Measurements from ENCODE around the gene GATAD2A. TPM values are rescaled to one million over a fixed set of nuclear protein-coding genes. Genes with fewer than 3 reads are reported as not detected.
A peak's percentile ranks its signal among the peaks of the same experiment; 100 is the strongest.

The GATAD2A gene
- total RNA-seq, 1 donor from 2014 or later, result 24.3 TPM

DNA sequence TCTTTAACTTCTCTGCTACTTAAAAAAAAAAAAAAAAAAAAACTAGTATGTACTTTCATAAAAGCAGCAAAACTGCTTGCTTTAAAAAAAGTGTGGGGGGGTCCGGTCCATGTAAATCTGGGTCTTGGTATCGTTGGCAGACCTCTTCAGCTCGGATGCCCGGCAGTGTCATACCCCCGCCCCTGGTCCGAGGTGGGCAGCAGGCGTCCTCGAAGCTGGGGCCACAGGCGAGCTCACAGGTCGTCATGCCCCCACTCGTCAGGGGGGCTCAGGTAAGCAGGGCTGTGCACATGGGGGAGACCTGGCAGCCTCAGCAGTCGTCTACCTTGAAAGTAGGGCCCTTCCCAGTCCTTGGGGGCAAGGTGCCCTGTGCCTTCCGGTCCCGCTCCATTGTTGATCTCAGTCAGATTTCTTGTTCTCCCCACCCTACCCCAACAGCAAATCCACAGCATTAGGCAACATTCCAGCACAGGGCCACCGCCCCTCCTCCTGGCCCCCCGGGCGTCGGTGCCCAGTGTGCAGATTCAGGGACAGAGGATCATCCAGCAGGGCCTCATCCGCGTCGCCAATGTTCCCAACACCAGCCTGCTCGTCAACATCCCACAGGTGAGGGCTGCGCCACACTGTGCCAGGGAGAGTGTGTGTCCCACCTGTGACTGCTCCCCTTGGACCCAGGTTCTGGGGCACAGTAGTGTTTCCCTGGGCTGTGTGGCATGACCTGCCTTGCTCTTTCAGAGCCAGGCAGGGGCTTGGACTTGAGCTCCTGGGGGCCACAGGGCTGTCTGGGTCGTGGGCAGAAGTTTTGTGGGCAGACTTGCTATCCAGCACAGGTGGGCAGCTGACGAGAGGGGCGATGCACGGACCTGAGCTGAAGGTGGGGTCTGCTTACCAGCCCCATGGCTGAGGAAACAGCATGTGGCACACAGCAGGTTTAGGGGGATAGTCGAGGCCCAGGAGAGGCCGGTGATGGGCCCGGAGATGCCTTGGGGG lies 90.4 kb downstream of the GATAD2A start:
- intact Hi-C loops (cut with DNase I), result no loop called here
- DNase-seq (no peak), ATAC-seq (ENCODE audit: poor library complexity) (no peak)

DNA sequence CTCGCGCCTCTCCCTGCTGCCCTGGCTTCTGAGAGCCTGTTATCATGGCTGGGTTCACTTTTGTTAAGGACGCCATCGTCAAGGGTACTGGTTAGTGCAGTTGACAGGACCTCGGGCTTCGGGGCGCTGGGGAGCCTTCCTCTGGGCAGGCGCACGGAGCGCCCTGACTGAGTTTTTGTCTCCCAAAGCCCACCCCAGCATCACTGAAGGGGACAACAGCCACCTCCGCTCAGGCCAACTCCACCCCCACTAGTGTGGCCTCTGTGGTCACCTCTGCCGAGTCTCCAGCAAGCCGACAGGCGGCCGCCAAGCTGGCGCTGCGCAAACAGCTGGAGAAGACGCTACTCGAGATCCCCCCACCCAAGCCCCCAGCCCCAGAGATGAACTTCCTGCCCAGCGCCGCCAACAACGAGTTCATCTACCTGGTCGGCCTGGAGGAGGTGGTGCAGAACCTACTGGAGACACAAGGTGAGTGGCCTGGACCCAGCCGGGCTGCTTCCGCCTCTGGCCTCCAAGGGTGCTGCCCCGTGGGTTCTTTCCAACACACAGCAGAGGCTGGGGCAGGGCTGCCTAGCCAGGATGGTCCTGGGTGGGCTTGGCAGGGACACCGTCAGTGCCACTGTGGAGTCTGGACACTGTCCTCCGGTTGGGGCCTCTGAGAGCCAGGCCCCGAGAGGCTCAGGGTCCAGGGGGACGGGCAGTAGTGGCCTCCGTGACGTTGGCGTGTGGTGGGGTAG lies 92.9 kb downstream of the GATAD2A start:
- intact Hi-C loops (cut with DNase I), result no loop called here
- ATAC-seq (ENCODE audit: poor library complexity), result no peak
- no peak for DNase-seq

DNA sequence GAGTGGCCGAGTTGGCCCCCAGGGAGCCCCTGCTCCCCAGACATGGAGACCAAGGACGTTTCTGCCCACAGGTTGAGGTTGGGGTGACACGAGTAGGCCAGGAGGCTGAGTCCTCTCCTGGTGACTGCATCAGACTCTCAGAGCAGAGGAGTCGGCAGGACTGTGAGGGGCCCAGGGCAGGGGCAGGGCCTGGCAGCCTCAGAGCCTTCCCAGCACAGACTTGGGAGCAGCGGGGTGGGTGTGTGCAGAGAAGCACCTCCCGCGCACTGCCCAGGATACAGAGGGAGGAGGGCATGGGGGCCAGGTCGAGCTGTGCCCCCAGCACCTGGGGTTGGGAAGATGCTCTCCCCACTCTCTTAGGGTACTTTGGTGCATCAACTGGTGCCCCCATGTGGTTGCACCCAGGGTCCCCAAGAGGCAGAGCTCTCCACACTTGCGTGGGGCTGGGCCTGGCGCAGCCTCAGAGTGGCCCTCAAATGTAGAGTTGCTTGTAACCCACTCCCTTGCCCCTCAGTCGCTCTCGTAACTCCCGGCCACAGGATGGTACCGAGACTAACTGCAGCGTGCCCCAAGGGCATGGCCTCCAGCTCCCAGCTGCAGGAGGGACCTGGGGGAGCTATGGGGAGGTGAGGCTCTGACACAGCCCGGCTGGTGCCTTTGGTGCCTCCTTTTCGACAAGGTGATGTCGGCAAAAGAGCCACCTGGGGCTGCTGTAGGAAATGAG lies 94.0 kb downstream of the GATAD2A start:
- no peak for DNase-seq
- intact Hi-C loops (cut with DNase I), result no loop called here
- ATAC-seq (ENCODE audit: poor library complexity), result no peak

DNA sequence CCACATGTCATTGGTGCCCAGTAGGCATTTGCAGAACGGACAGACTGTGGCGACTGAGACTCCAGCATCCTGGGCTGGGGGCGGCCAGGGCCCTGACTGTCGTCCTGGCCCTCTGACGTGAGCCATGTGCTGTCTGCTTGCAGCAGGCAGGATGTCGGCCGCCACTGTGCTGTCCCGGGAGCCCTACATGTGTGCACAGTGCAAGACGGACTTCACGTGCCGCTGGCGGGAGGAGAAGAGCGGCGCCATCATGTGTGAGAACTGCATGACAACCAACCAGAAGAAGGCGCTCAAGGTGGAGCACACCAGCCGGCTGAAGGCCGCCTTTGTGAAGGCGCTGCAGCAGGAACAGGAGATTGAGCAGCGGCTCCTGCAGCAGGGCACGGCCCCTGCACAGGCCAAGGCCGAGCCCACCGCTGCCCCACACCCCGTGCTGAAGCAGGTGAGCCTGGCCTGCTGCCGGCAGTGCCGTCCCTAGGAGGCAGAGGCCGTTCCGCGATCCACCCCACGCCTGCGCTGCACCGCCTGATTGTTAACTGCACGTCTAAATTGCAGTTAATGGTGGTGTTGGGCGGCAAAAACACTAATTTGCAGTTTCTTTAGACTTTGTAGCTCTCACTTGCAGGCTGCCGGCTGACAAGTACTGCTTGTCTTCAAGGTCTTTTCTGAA lies 95.6 kb downstream of the GATAD2A start:
- DNase-seq, result no peak

DNA sequence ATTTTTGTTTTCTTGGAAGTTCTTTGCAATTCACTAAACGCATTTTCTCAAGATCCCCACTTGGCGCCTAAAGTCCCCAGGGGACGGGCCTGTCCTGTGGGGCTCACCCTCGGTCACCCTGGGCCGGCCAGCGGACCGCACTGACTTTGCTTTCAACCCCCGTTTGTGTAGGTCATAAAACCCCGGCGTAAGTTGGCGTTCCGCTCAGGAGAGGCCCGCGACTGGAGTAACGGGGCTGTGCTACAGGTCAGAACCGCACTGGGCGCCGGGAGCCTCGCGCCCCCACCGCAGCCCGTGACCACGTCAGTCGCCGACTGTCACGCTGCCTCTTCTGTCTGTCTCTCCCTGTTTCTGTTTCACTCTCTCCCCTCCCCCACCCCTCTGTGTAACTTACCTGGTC lies 96.3 kb downstream of the GATAD2A start:
- intact Hi-C loops (cut with DNase I), result no loop called here
- DNase-seq (no peak), ATAC-seq (ENCODE audit: poor library complexity) (no peak)

More for the DNA sequence above, 95.6 kb downstream of the GATAD2A start:
- ATAC-seq (ENCODE audit: poor library complexity), result no peak
- intact Hi-C loops (cut with DNase I), result no loop called here

DNA sequence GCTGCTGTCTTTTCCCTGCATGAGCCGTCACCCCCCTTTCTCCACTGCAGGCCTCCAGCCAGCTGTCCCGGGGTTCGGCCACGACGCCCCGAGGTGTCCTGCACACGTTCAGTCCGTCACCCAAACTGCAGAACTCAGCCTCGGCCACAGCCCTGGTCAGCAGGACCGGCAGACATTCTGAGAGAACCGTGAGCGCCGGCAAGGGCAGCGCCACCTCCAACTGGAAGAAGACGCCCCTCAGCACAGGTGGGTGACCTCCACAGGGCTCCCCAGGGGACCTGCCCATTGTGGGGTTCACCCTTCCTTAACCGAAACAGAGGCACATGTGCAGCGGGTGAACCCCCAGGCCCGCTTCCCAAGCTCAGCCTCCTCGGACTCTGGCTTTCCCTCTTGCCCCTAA lies 96.8 kb downstream of the GATAD2A start:
- intact Hi-C loops (cut with DNase I), result no loop called here
- DNase-seq (no peak), ATAC-seq (ENCODE audit: poor library complexity) (no peak)

DNA sequence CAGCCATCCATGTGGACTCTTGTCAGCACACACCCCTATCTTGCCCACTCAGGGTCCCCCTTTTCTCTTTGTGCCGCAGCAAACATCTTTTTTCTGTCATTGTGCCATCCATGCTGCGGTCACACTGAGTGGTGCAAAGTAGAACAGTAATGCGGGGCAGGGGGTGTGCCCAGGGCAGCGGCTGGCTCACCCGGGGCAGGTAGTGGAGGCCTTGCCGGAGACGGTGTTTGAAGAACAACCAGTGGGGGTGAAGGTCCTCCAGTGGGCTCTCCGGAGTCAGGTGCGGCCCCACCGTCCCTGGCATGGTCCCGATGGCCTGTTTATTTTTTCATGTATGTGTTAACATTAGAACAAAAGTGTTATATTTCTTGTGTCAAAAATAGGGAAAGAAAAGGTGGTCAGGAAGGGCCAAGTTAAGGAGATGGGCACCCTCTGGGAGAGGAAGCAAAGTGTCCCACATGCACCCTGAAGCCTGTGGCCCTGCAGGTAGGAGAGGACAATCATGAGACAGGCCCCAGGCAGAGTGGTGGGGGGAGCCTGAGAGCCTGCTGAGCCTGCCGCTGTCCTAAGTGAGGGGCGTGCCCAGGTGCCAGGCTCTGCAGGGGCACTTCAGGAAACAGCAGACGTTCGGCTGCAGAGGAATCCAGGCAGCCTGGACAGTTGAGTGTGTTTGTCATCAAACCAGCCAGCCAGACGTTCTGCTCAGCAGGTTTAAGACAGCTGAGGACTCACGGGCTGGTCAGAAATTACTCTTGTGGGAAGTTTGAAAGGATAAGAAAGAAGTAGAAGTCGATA lies 97.5 kb downstream of the GATAD2A start:
- DNase-seq (no peak), ATAC-seq (ENCODE audit: poor library complexity) (no peak)
- intact Hi-C loops (cut with DNase I), result no loop called here

DNA sequence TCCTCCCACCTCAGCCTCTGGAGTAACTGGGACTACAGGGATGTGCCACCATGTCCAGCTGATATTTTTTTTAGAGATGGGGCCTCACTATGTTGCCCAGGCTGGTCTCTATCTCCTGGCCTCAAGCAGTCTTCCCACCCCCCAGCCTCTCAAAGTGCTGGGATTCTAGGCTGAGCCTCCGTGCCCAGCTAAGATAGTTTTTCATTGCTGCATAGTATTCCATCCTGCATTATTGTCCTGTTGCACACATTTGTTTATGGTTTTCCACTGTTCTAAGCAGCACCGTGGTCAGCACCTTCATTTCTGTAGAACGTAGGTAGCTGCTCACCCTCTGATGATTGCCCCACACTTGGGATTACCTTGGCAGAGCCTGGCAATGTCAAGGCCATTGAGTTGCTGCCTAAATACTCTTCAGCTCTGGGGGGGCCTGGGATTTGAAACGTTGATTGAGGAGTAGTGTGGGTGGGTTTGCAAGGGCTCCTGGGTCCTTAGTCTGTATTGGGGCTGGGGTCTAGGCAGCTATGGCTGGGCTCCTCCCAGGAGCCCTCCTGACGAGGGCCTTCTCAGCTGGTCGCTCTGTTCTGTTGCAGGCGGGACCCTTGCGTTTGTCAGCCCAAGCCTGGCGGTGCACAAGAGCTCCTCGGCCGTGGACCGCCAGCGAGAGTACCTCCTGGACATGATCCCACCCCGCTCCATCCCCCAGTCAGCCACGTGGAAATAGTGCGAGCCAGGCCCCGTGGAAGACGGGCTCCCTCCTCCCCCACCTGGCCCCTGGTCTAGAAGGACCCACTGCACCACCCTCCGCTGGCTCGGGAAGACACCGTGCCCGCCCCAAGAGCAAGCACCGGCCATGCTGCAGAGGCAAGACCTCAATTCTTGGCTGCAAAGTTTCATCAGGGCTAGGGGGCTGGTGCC lies 99.5 kb downstream of the GATAD2A start:
- intact Hi-C loops (cut with DNase I), result no loop called here
- DNase-seq, result no peak
- ATAC-seq (ENCODE audit: poor library complexity), result no peak

DNA sequence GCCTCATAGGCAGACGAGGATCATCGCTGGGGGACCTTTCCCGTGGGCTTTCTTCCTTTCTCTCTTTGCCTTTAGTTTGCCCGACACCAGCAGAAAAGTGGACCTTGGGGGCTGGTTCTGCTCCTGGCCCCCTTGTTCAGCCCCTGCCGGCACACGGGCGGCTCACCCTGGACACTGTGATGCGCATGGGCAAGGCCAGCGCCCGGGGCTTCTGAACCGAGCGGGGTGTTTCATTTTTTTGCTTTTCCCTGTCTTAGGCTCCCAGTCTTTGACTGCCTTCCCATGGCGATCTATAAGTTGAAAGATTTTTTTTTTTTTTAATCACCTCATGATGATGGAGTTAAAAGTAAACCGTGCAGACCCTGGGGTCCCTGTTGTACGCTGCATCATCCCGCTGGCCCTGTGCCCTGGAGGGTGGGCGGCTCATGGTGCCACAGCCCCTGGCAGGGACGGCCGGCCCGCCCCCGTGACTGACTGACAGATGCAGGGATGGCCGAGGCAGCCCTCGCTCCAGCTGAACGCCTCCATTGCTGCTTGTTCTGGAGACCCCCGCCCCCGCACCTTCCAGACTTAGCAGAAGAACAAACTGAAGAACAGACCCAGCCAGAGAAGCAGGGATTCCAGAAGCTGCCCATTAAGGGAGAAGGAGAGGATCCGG lies 100.3 kb downstream of the GATAD2A start:
- intact Hi-C loops (cut with DNase I), result no loop called here
- no peak for DNase-seq
- ATAC-seq (ENCODE audit: poor library complexity), result no peak

DNA sequence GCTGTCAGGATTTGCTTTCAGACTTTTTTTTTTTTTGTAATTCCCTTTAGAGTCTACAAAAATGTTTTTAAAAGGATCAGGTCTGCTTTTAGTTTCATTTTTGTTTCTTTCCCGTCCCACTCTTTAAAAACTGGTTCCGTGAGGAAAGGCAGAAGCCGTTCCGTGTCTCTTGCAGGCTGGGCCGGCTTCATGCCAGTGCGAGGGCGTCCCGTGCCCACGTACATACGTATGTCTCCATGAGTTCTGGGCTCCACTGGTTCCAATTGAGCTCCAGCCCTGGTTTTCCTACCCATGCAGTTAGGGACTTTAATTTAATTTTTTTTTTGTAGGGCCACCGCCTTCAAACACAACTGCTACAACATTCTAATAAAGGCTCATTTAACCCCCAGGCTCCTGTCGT lies 101.1 kb downstream of the GATAD2A start:
- intact Hi-C loops (cut with DNase I), result no loop called here
- ATAC-seq (ENCODE audit: poor library complexity) (no peak), DNase-seq (no peak)

DNA sequence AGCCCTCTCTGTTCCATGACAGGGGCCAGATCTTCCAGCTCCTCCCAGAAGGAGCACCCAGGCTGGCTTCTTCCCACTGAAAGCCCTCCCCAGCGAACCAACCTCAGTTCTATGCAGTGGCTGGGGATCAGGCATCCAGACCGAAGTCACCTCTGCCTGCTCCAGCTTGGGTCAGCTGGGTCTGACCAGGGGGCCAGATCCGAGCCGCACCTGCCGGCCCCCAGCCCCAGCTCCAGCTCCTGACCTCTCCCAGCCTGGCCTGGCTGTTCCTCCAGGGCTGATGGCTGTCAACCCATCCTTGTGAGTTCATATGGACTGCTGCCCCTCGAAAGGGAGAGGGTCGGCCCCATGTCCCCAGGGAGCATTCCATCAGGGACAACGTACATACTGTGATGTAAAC lies 101.9 kb downstream of the GATAD2A start:
- intact Hi-C loops (cut with DNase I), result no loop called here
- DNase-seq, result no peak
- ATAC-seq (ENCODE audit: poor library complexity), result no peak

DNA sequence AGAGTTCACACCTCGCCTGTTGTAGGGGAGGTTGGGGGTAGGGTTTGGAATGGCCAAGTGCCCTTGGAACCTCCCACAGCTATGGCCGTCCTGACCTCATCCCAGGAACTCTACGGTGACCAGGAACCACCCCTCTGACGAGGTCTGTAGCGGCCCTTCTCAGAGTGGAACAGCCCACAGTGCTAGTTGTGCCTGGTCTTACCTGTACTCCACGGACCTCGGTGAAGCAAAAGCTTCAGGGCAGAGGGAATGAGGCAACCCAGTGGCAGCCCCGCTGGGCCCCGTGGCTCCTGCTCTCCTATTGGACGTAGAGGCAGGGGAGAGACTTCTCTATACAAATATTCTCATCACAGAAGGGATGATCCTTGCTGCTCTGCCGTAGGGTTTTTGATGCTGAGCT lies 102.7 kb downstream of the GATAD2A start:
- no peak for DNase-seq
- intact Hi-C loops (cut with DNase I), result no loop called here
- no peak for ATAC-seq (ENCODE audit: poor library complexity)

DNA sequence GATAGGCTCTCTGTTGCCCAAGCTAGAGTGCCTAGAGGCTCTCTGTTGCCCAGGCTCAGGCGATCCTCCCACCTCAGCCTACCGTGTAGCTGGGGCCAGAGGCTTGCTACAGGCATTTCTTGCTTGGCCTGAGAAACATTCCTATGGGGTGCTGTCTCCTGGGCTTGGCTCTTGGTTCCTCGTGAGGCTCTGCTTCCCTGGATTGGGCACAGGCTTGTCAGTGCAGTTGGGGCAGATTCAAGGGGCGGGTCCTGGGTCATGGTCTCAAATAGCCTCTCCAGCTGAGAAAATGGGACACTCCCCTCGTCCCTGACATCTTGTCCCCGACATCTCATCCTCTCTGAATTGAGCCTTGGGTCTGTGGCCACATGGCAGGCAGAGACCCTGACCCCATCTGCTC lies 105.0 kb downstream of the GATAD2A start:
- ATAC-seq (ENCODE audit: poor library complexity) (no peak), DNase-seq (no peak)
- intact Hi-C loops (cut with DNase I), result no loop called here

DNA sequence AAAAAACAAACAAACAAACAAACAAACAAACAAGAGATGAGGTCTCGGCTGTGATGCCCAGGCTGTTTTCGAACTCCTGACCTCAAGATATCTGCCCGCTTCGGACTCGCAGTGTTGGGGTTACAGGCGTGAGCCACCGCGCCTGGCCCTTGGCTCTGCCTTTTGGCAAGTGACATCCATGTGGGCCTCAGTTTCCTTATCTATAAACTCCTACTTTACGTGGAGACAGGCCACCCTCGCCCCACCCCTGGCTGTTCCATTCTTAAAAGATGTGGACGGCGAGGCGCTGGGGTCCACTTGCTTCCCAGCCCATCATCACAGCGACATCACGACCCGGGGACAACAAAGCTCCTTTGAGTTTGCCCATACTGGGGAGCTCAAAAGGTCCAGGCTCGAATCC lies 108.2 kb downstream of the GATAD2A start:
- intact Hi-C loops (cut with DNase I), result no loop called here
- DNase-seq, result no peak
- no peak for ATAC-seq (ENCODE audit: poor library complexity)

DNA sequence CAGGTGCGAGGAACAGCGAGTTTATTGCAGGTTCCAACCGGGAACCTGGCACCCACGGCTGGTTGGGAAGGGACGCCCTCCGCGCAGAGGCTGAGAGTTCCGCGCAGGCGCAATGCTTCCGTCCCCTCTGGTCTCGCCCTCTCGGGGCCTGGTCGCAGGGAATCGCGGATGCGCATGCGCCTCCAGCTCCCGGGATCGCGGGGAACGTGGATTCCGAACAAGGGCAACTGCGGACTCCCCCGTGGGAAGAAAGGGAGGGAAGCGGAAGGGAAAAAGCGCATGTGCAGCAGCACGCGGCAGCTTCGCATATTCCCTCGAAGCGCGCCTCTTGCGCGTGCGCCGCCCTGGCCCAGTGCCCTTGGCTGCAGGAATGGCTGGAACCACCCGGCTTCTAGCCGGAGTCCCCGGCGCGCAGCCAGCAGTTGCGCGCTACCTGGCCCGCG lies 108.8 kb downstream of the GATAD2A start:
- ATAC-seq (ENCODE audit: poor library complexity) (peak; percentile 50), DNase-seq (peak; percentile 90)
- intact Hi-C loops (cut with DNase I), result no loop called here

DNA sequence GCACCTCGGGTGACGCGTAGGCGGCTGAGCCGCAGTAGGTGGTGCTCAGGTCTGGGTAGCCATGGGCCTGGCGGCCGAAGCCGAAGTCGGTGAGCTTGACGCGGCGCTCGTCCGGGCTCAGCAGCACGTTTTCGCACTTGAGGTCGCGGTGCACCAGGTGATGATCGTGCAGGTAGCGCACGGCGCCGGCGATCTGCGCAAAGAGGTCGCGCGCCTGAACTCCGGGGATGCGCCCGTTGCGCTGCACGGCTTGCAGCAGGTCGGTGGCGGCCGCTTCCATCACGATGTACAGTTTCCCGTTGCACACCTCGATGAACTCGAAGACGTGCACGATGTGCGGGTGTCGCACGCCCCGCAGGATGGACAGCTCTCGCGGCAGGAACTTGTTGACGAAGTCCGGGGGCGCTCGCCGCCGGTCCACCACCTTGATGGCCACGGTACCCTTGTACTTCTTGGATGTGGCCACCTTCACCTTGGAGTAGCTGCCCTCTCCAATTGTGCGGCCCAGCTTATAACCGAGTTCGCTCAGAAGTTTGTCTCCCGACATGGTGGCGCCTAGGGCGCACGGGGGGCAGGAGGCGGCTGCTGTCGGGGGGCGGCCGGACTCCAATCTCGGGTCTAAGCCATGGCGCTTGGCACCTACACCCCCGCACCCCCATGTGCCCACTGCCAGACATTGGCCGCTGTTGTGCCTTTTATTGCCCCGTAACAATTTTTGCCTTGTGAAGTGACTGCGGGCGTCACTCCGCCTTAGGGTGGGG lies 109.6 kb downstream of the GATAD2A start, which contains the start of gene TSSK6:
TSSK6 (minus strand) TSS at position 668 of the 761 bp plus-strand sequence; CDS start at position 547, 121 bp downstream.
- intact Hi-C loops (cut with DNase I), result no loop called here
- ATAC-seq (ENCODE audit: poor library complexity), result peak; percentile 1
- DNase-seq, result no peak
